HCT116 (cell line): ENCODE measurements around the gene KPRP. TPM values are rescaled to one million over a fixed set of nuclear protein-coding genes. Genes with fewer than 3 reads are reported as not detected.

ENCODE experiments used
- ATAC-seq: fragments of 200-7000 bp; cut with Tn5 transposase; 2 replicates; pipeline ENCODE4 v1.9.1; 2020; ENCODE audit warnings: mild to moderate bottlenecking, moderate library complexity
- Bru-seq: library from RNA; stranded (reverse); fragments of 400-500 nt; gene quantifications from one replicate; lab custom pipeline; 2021; lab: Mats Ljungman, UMichigan
- BruChase-seq, 2 experiments: library from RNA; stranded (reverse); fragments of 400-500 nt; gene quantifications; one replicate each; lab custom pipeline; 2021; lab: Mats Ljungman, UMichigan
- BruUV-seq: library from RNA; stranded (reverse); fragments of 400-500 nt; replicated peaks from 2 replicates; lab custom pipeline; 2021; lab: Mats Ljungman, UMichigan
- CTCF ChIA-PET: fragments of 300-600 bp; sonication (Branson Sonifier 250); formaldehyde crosslinking; loops from one replicate; lab custom pipeline; 2021; ENCODE audit warnings: antibody characterized with exemption; lab: Charles Lee
- POLR2A ChIA-PET: fragments of 300-600, 350-600 bp; sonication (Branson Sonifier 250); formaldehyde crosslinking; loops from one replicate; lab custom pipeline; 2021; ENCODE audit warnings: antibody characterized with exemption; lab: Charles Lee
- RAD21 ChIA-PET, 2 experiments: fragments of 300-600 bp; sonication (Branson Sonifier 250); formaldehyde crosslinking; loops; one replicate each; lab custom pipeline; 2023; ENCODE audit warnings: low total read pairs in 2 of 2; ENCODE audit not compliant: uncharacterized antibody in 2 of 2, unreplicated experiment in 2 of 2, low non-redundant PET in 1 of 2; lab: Charles Lee
- DNase-seq: peaks from one replicate; pipeline ENCODE4 v3.0.0-alpha.2; 2010; ENCODE audit warnings: low read depth, low spot score
- H2AFZ ChIP-seq: fragments of 200-600 bp; shearing (Covaris generic), sonication (generic); 2 replicates; pipeline ENCODE4 v1.6.1; 2017; ENCODE audit warnings: low read depth, mixed run types, mixed read lengths, antibody characterized with exemption, low read length; ENCODE audit not compliant: poor library complexity, severe bottlenecking
- H3K27ac ChIP-seq: 2 replicates; pipeline ENCODE4 v1.5.1; 2012; ENCODE audit warnings: low read depth, low read length
- H3K27me3 ChIP-seq: fragments of 200-600 bp; sonication (generic); 2 replicates; pipeline ENCODE4 v1.6.1; 2016; ENCODE audit warnings: mixed run types, low read length, mixed read lengths; ENCODE audit not compliant: insufficient read depth
- H3K36me3 ChIP-seq, 2 experiments: fragments of 200-500 bp in 1 of 2; fragments of 200-600 bp in 1 of 2; sonication (Bioruptor generic) in 1 of 2; sonication (generic) in 1 of 2; 2 replicates each; pipeline versions ENCODE4 v1.5.1 to v1.6.1; 2014 to 2016; ENCODE audit warnings: low read length in 2 of 2, inconsistent platforms in 1 of 2, mixed read lengths in 1 of 2, mixed run types in 1 of 2; ENCODE audit not compliant: insufficient read depth in 2 of 2, control insufficient read depth in 1 of 2
- H3K4me1 ChIP-seq, 2 experiments: fragments of 200-600 bp in 1 of 2; sonication (generic) in 1 of 2; 2 replicates each; pipeline versions ENCODE4 v1.5.1 to v1.6.1; 2012 to 2017; ENCODE audit warnings: low read length in 2 of 2, inconsistent platforms in 1 of 2, mild to moderate bottlenecking in 1 of 2, mixed read lengths in 1 of 2, mixed run types in 1 of 2, moderate library complexity in 1 of 2; ENCODE audit not compliant: insufficient read depth in 2 of 2, control insufficient read depth in 1 of 2
- H3K4me2 ChIP-seq: fragments of 200-600 bp; sonication (generic); 2 replicates; pipeline ENCODE4 v1.6.1; 2017; ENCODE audit warnings: mixed run types, low read length, mixed read lengths
- H3K4me3 ChIP-seq, 2 experiments: fragments of 200-600 bp in 1 of 2; sonication (generic) in 1 of 2; replicated peaks in 1 of 2; 2 replicates each; pipeline ENCODE4 v1.5.1; 2011 to 2016; ENCODE audit warnings: low read length in 2 of 2, control low read depth in 1 of 2, low read depth in 1 of 2, mild to moderate bottlenecking in 1 of 2, mixed read lengths in 1 of 2, mixed run types in 1 of 2
- H3K79me2 ChIP-seq: fragments of 200-600 bp; sonication (generic); 2 replicates; pipeline ENCODE4 v1.6.1; 2017; ENCODE audit warnings: mild to moderate bottlenecking, mixed run types, low read length, moderate library complexity, mixed read lengths; ENCODE audit not compliant: insufficient read depth
- H3K9ac ChIP-seq: fragments of 200-600 bp; sonication (generic); 2 replicates; pipeline ENCODE4 v1.6.1; 2016; ENCODE audit warnings: low read length, mixed read lengths
- H3K9me2 ChIP-seq: fragments of 200-600 bp; sonication (generic), shearing (Covaris generic); 2 replicates; pipeline ENCODE4 v1.6.1; 2017; ENCODE audit warnings: mixed run types, mild to moderate bottlenecking, moderate library complexity; ENCODE audit not compliant: insufficient read depth
- H3K9me3 ChIP-seq, 2 experiments: fragments of 200-500 bp in 1 of 2; fragments of 200-600 bp in 1 of 2; sonication (Bioruptor generic) in 1 of 2; sonication (generic) in 1 of 2; 2 replicates each; pipeline ENCODE4 v1.6.1; 2014 to 2017; ENCODE audit warnings: low read length in 2 of 2, mixed read lengths in 2 of 2, inconsistent platforms in 1 of 2, low read depth in 1 of 2, mild to moderate bottlenecking in 1 of 2, mixed run types in 1 of 2, moderate library complexity in 1 of 2; ENCODE audit not compliant: control insufficient read depth in 1 of 2, insufficient read depth in 1 of 2
- H4K20me1 ChIP-seq: fragments of 200-600 bp; sonication (generic), shearing (Covaris generic); 2 replicates; pipeline ENCODE4 v1.6.1; 2017; ENCODE audit warnings: mixed run types, mild to moderate bottlenecking, moderate library complexity; ENCODE audit not compliant: insufficient read depth
- ATF3 ChIP-seq: IDR thresholded peaks from 2 replicates; pipeline ENCODE4 v1.6.1; 2012
- CTCF ChIP-seq, 3 experiments: fragments of 200-600 bp in 1 of 3; sonication (generic) in 1 of 3; IDR thresholded peaks in 2 of 3; conservative IDR thresholded peaks in 1 of 3; 2 replicates each; pipeline ENCODE4 v1.5.1; 2012 to 2017; ENCODE audit warnings: low read depth in 2 of 3, low read length in 2 of 3, antibody characterized with exemption in 1 of 3, borderline replicate concordance in 1 of 3, control low read depth in 1 of 3, mild to moderate bottlenecking in 1 of 3, mixed read lengths in 1 of 3, mixed run types in 1 of 3, moderate library complexity in 1 of 3; ENCODE audit not compliant: insufficient read depth in 1 of 3
- ELF1 ChIP-seq: IDR thresholded peaks from 2 replicates; pipeline ENCODE4 v1.6.1; 2012; ENCODE audit warnings: low read depth, borderline replicate concordance
- EZH2 ChIP-seq: fragments of 200-600 bp; sonication (generic); IDR thresholded peaks from 2 replicates; pipeline ENCODE4 v1.6.1; 2017; ENCODE audit warnings: antibody characterized with exemption, mixed run types
- POLR2A ChIP-seq: IDR thresholded peaks from 2 replicates; pipeline ENCODE4 v1.7.0; 2011; ENCODE audit warnings: borderline replicate concordance; ENCODE audit not compliant: insufficient read depth, insufficient read length; ENCODE audit errors: extremely low read depth
- REST ChIP-seq: IDR thresholded peaks from 2 replicates; pipeline ENCODE4 v1.6.1; 2012; ENCODE audit warnings: low read depth
- SP1 ChIP-seq: IDR thresholded peaks from 2 replicates; pipeline ENCODE4 v1.6.1; 2012; ENCODE audit warnings: low read depth
- YY1 ChIP-seq: IDR thresholded peaks from 2 replicates; pipeline ENCODE4 v1.6.1; 2011; ENCODE audit warnings: low read length, low read depth, moderate library complexity, mild to moderate bottlenecking; ENCODE audit not compliant: insufficient replicate concordance; ENCODE audit errors: extremely low read depth
- ZFX ChIP-seq: fragments of 450-650 bp; IDR thresholded peaks from 2 replicates; pipeline ENCODE4 v1.6.1; 2017
- intact Hi-C: fragments of 100-400 bp; cut with micrococcal nuclease; formaldehyde crosslinking; loops from 2 replicates; pipeline ENCODE4 v1.10.0; 2022
- long read RNA-seq: library from polyadenylated mRNA; unstranded; transcript quantifications from one replicate; pipeline ENCODE4 v2.0.0, GENCODE V29; 2021; ENCODE audit not compliant: unreplicated experiment
- polyA plus RNA-seq: library from polyadenylated mRNA; unstranded; fragments of >200 nt; gene quantifications from 2 replicates; pipeline ENCODE4 v1.2.1, GENCODE V29; 2012; ENCODE audit warnings: missing spikeins
- total RNA-seq: library from RNA; stranded (reverse); gene quantifications from one replicate; pipeline ENCODE4 v1.2.1, GENCODE V29; 2021; ENCODE audit not compliant: unreplicated experiment

The KPRP gene
- not detected for total RNA-seq
- polyA plus RNA-seq: not detected in 2 replicates
- not detected for Bru-seq, nascent RNA
- not detected for BruChase-seq, experiment 1, labeled RNA remaining after a 6-hour chase
- BruChase-seq, experiment 2, labeled RNA remaining after a 2-hour chase: not detected
- long read RNA-seq: 0 reads

- RAD21 ChIA-PET: no interaction called here
- no peaks in the 10 kb centered on the region for H4K20me1 ChIP-seq
- no peak for ATAC-seq
- no peak within 1 kb of the TSS for H3K9ac ChIP-seq
- no peak within 1 kb of the TSS for H3K4me3 ChIP-seq
- DNase-seq: no peak
- TF ChIP-seq REST: no peak
- no peak for TF ChIP-seq ATF3
- TF ChIP-seq, all 23 proteins: peak for 0
- Histone ChIP-seq H3K36me3 (no peaks in the 10 kb centered on the region), H3K4me2 (no peak within 1 kb of the TSS), H3K79me2 (no peaks in the 10 kb centered on the region), H3K4me1 (no peaks in the 10 kb centered on the region), H3K9me2 (no peaks in the 10 kb centered on the region), H2AFZ (no peak within 1 kb of the TSS), H3K27me3 (peaks cover 37% of the 10 kb centered on the region; the same call in 1 of the 2 replicates), H3K27ac (no peak within 1 kb of the TSS), H3K9me3 (no peaks in the 10 kb centered on the region)
- ChIA-PET POLR2A (no interaction called here), CTCF (no interaction called here)
- BruUV-seq: no TSS peak
- intact Hi-C loops: no loop called here
Measured at GRCh38 chr1:152757747-152758146, at the start of gene KPRP. KPRP (plus strand) TSS chr1:152758025; CDS start chr1:152759589, 1,564 bp downstream.

GRCh38 chr1:152718238-152718637 lies 39.6 kb upstream of the KPRP start:
- no peaks in the 10 kb centered on the region for H3K36me3 ChIP-seq
- POLR2A ChIA-PET: no interaction called here
- H3K9ac ChIP-seq: no peak overlapping the region
- no peak overlapping the region for H3K4me3 ChIP-seq
- H2AFZ ChIP-seq: no peak overlapping the region
- H4K20me1 ChIP-seq: no peaks in the 10 kb centered on the region
- H3K9me3 ChIP-seq: peaks cover 0 to 4% of the 10 kb centered on the region in 2 experiments; a peak in 1 of 4 replicates
- intact Hi-C loops: no loop called here
- H3K4me1 ChIP-seq: no peaks in the 10 kb centered on the region
- peaks cover 25% of the 10 kb centered on the region for H3K27me3 ChIP-seq
- H3K9me2 ChIP-seq: no peaks in the 10 kb centered on the region
- CTCF ChIA-PET: no interaction called here
- ATAC-seq: no peak
- RAD21 ChIA-PET: no interaction called here
- H3K4me2 ChIP-seq: no peak overlapping the region
- DNase-seq: no peak
- no peak overlapping the region for H3K27ac ChIP-seq
- H3K79me2 ChIP-seq: no peaks in the 10 kb centered on the region
- no TSS peak for BruUV-seq
- TF ChIP-seq POLR2A (no peak), ELF1 (no peak), ZFX (no peak), SP1 (no peak), CTCF (IDR thresholded peaks at IDR 0.05 in 2 of 3, conservative IDR thresholded peaks at IDR 0.05 in 1 of 3; ENCODE audit: borderline replicate concordance in 1 of 3, insufficient read depth in 1 of 3, low read depth in 2 of 3, low read length in 2 of 3) (no peak), YY1 (no peak), REST (no peak), EZH2 (no peak)
